CD14-positive monocyte (primary cell): ENCODE data around the gene CACNA2D1. TPM values are rescaled to one million over a fixed set of nuclear protein-coding genes. Genes with fewer than 3 reads are reported as not detected.

Experiments
- DNase-seq, 3 donors: peaks; one replicate each; pipeline ENCODE4 v3.0.0-alpha.2; 2011 to 2022
- H2AFZ ChIP-seq: 2 replicates; pipeline ENCODE4 v1.6.0; 2012; ENCODE audit warnings: mild to moderate bottlenecking, low read depth, low read length, inconsistent platforms; ENCODE audit not compliant: insufficient read depth, poor library complexity, severe bottlenecking
- H3K27ac ChIP-seq, 2 donors: 1 replicate in 1 of 2; 2 replicates in 1 of 2; pipeline ENCODE4 v1.5.1; 2012 to 2013; ENCODE audit warnings: low read length in 2 of 2, control low read depth in 1 of 2, inconsistent platforms in 1 of 2, low read depth in 1 of 2, mild to moderate bottlenecking in 1 of 2
- H3K27me3 ChIP-seq, 2 donors: one replicate each; pipeline versions ENCODE4 v1.6.0 to v1.6.1; 2011 to 2013; ENCODE audit warnings: low read length in 2 of 2; ENCODE audit not compliant: control insufficient read depth in 2 of 2, insufficient read depth in 2 of 2
- H3K36me3 ChIP-seq, 2 donors: replicated peaks in 1 of 2; 1 replicate in 1 of 2; 2 replicates in 1 of 2; pipeline versions ENCODE4 v1.5.1 to v1.6.1; 2012 to 2013; ENCODE audit warnings: low read length in 2 of 2, control low read depth in 1 of 2, inconsistent platforms in 1 of 2, mild to moderate bottlenecking in 1 of 2; ENCODE audit not compliant: insufficient read depth in 2 of 2, control insufficient read depth in 1 of 2
- H3K4me1 ChIP-seq, 2 donors: 1 replicate in 1 of 2; 2 replicates in 1 of 2; pipeline versions ENCODE4 v1.5.1 to v1.6.1; 2012 to 2013; ENCODE audit warnings: low read length in 2 of 2, control low read depth in 1 of 2, inconsistent platforms in 1 of 2, mild to moderate bottlenecking in 1 of 2, moderate library complexity in 1 of 2; ENCODE audit not compliant: insufficient read depth in 2 of 2, control insufficient read depth in 1 of 2
- H3K4me2 ChIP-seq: replicated peaks from 2 replicates; pipeline ENCODE3; 2012; ENCODE audit warnings: low read length, moderate library complexity, mild to moderate bottlenecking; ENCODE audit not compliant: poor library complexity, severe bottlenecking; ENCODE audit errors: extremely low read depth
- H3K4me3 ChIP-seq, 3 experiments: fragments of 200-600 bp in 1 of 3; sonication (generic) in 1 of 3; replicated peaks in 1 of 3; 1 replicate in 2 of 3; 2 replicates in 1 of 3; pipeline ENCODE4 v1.5.1; 2011 to 2013; ENCODE audit warnings: low read length in 3 of 3, mild to moderate bottlenecking in 3 of 3, control low read depth in 2 of 3, low read depth in 2 of 3, inconsistent platforms in 1 of 3, moderate library complexity in 1 of 3
- H3K79me2 ChIP-seq: 2 replicates; pipeline ENCODE4 v1.6.0; 2012; ENCODE audit warnings: mild to moderate bottlenecking, control low read depth, inconsistent platforms, low read length, moderate library complexity; ENCODE audit not compliant: insufficient read depth
- H3K9ac ChIP-seq: 2 replicates; pipeline ENCODE4 v1.6.0; 2017; ENCODE audit warnings: low read length, mild to moderate bottlenecking; ENCODE audit not compliant: insufficient read depth, poor library complexity, severe bottlenecking
- H3K9me3 ChIP-seq, 2 donors: replicated peaks in 1 of 2; 1 replicate in 1 of 2; 2 replicates in 1 of 2; pipeline versions ENCODE4 v1.5.1 to v1.6.1; 2012 to 2013; ENCODE audit warnings: low read length in 2 of 2, control low read depth in 1 of 2; ENCODE audit not compliant: control insufficient read depth in 1 of 2, insufficient read depth in 1 of 2
- H4K20me1 ChIP-seq: 2 replicates; pipeline ENCODE4 v1.6.0; 2012; ENCODE audit warnings: mild to moderate bottlenecking, low read length, control low read depth, moderate library complexity; ENCODE audit not compliant: insufficient read depth
- H3K27ac Mint-ChIP-seq, 7 donors: one replicate each; pipeline ENCODE4 v1.8.0; 2020; ENCODE audit warnings: mild to moderate bottlenecking in 7 of 7, mixed read lengths in 7 of 7, moderate library complexity in 6 of 7, inconsistent platforms in 2 of 7
- H3K27me3 Mint-ChIP-seq, 3 donors: one replicate each; pipeline ENCODE4 v1.8.0; 2021 to 2022; ENCODE audit warnings: low read depth in 3 of 3, mild to moderate bottlenecking in 3 of 3, mixed read lengths in 3 of 3, moderate library complexity in 3 of 3, inconsistent platforms in 1 of 3
- H3K36me3 Mint-ChIP-seq, 2 donors: one replicate each; pipeline ENCODE4 v1.8.0; 2020; ENCODE audit warnings: mixed read lengths in 2 of 2, inconsistent platforms in 1 of 2, mild to moderate bottlenecking in 1 of 2
- H3K4me1 Mint-ChIP-seq: one replicate; pipeline ENCODE4 v1.8.0; 2020; ENCODE audit warnings: mild to moderate bottlenecking, mixed read lengths
- H3K4me3 Mint-ChIP-seq, 2 donors: one replicate each; pipeline ENCODE4 v1.8.0; 2020; ENCODE audit warnings: mild to moderate bottlenecking in 2 of 2, mixed read lengths in 2 of 2, moderate library complexity in 1 of 2
- H3K9me3 Mint-ChIP-seq, 7 donors: one replicate each; pipeline ENCODE4 v1.8.0; 2020 to 2022; ENCODE audit warnings: mixed read lengths in 7 of 7, mild to moderate bottlenecking in 6 of 7, moderate library complexity in 6 of 7, inconsistent platforms in 2 of 7
- WGBS: methylation state at CpG from one replicate; pipeline ENCODE4 v1.1.5; 2013; ENCODE audit warnings: missing lambda C conversion rate; ENCODE audit not compliant: insufficient coverage; 5-methylcytosine and 5-hydroxymethylcytosine counted together
- intact Hi-C, 2 donors: fragments of 100-400 bp; cut with micrococcal nuclease; formaldehyde crosslinking; loops; one replicate each; pipeline versions ENCODE4 v1.15.0 to v1.15.1; 2023
- polyA plus RNA-seq, 3 donors: library from polyadenylated mRNA; depleted of rRNA in 1 of 3; unstranded in 2 of 3; stranded (reverse) in 1 of 3; fragments of 300-500 nt in 2 of 3; fragments of >200 nt in 1 of 3; fragmentation: Illumina TruSeq in 2 of 3; gene quantifications; 1 replicate in 2 of 3; 2 replicates in 1 of 3; pipeline ENCODE4 v1.2.3, GENCODE V29; 2012 to 2021
- TF ChIP-seq, protein P1 (sequence below): fragments of 200-600 bp; IDR thresholded peaks from one replicate; pipeline ENCODE4 v1.8.0; 2022; ENCODE audit warnings: antibody characterized with exemption, mild to moderate bottlenecking

CACNA2D1 gene
- polyA plus RNA-seq, 3 donors, result 0.02 TPM; not detected in 2

DNA sequence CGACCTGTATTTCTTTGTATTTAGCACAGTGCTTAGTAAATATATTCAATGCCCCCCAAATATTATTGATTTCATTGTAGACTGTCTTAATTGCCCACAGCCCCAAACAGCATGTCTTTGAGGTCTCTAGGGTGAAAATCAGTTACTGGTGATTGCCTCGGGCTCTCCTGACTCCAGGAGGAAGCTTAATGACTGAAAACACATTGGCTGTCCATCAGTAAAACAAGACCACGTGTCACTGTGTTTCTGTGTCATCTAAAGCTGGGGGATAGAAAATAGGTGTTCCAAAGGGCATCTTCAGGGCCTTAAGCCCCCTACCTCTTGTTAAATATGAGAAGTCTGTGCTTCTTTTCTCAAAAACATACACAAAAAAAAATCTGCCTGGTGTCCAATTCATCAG lies 67.9 kb downstream of the CACNA2D1 start:
- no peak overlapping the region for H3K4me2 ChIP-seq
- no peak overlapping the region for H2AFZ ChIP-seq
- no peaks in the 10 kb centered on the region for H3K27me3 Mint-ChIP-seq
- no peaks in the 10 kb centered on the region for H3K4me1 ChIP-seq
- no peak overlapping the region for H3K27ac ChIP-seq
- no peak overlapping the region for H3K27ac Mint-ChIP-seq
- H3K9me3 Mint-ChIP-seq, result peaks cover 0 to 2% (median 0%) of the 10 kb centered on the region in 7 donors
- H3K36me3 Mint-ChIP-seq, result no peaks in the 10 kb centered on the region
- no peak overlapping the region for H3K4me3 Mint-ChIP-seq
- intact Hi-C loops, result no loop called here
- no peak overlapping the region for H3K4me3 ChIP-seq
- no peak for DNase-seq
- 67% methylated on average over 1 of the region's 3 CpGs for WGBS
- H3K9me3 ChIP-seq, result no peaks in the 10 kb centered on the region
- H3K79me2 ChIP-seq, result no peaks in the 10 kb centered on the region
- no peak overlapping the region for H3K9ac ChIP-seq
- TF ChIP-seq, protein P1, sequence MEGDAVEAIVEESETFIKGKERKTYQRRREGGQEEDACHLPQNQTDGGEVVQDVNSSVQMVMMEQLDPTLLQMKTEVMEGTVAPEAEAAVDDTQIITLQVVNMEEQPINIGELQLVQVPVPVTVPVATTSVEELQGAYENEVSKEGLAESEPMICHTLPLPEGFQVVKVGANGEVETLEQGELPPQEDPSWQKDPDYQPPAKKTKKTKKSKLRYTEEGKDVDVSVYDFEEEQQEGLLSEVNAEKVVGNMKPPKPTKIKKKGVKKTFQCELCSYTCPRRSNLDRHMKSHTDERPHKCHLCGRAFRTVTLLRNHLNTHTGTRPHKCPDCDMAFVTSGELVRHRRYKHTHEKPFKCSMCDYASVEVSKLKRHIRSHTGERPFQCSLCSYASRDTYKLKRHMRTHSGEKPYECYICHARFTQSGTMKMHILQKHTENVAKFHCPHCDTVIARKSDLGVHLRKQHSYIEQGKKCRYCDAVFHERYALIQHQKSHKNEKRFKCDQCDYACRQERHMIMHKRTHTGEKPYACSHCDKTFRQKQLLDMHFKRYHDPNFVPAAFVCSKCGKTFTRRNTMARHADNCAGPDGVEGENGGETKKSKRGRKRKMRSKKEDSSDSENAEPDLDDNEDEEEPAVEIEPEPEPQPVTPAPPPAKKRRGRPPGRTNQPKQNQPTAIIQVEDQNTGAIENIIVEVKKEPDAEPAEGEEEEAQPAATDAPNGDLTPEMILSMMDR, result no peak
- no peaks in the 10 kb centered on the region for H4K20me1 ChIP-seq
- no peaks in the 10 kb centered on the region for H3K27me3 ChIP-seq
- H3K4me1 Mint-ChIP-seq, result no peaks in the 10 kb centered on the region
- no peaks in the 10 kb centered on the region for H3K36me3 ChIP-seq

DNA sequence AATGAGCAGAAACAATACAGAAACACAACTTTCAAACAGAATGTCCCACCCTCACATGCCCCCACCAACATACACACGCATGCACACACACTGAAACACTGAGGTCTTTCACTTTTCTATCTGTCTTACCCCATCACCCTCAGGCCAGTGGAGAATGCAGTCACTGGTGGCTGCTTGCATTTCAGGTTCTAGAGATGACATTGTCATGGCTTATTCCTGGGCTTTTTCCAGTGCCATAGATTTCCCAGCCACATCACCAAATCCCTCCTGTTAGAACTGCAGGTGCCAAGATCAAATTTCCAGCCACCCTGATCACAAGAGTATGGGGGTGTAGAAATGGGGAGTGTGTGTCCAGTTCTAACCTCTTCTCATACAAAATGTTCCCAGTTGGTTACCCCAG lies 68.4 kb downstream of the CACNA2D1 start:
- H3K9me3 Mint-ChIP-seq, result peaks cover 0 to 2% (median 0%) of the 10 kb centered on the region in 7 donors
- Histone ChIP-seq H3K36me3 (no peaks in the 10 kb centered on the region), H2AFZ (no peak overlapping the region), H3K27ac (no peak overlapping the region), H3K9ac (no peak overlapping the region), H3K4me3 (no peak overlapping the region), H3K9me3 (no peaks in the 10 kb centered on the region), H3K27me3 (no peaks in the 10 kb centered on the region), H3K4me2 (no peak overlapping the region), H3K79me2 (no peaks in the 10 kb centered on the region), H4K20me1 (no peaks in the 10 kb centered on the region), H3K4me1 (no peaks in the 10 kb centered on the region)
- intact Hi-C loops, result no loop called here
- H3K36me3 Mint-ChIP-seq, result no peaks in the 10 kb centered on the region
- 86% methylated on average over 1 of the region's 1 CpG for WGBS
- DNase-seq, result no peak
- H3K4me3 Mint-ChIP-seq, result no peak overlapping the region
- no peaks in the 10 kb centered on the region for H3K27me3 Mint-ChIP-seq
- no peak overlapping the region for H3K27ac Mint-ChIP-seq
- TF ChIP-seq, protein P1, result no peak
- H3K4me1 Mint-ChIP-seq, result no peaks in the 10 kb centered on the region
